GM23338 (cell line): ENCODE results near the gene JAK3. TPM values are rescaled to one million over a fixed set of nuclear protein-coding genes. Genes with fewer than 3 reads are reported as not detected.
A peak's percentile ranks its signal among the peaks of the same experiment; 100 is the strongest.

Experiments
- ATAC-seq: fragments of 200-7000 bp; cut with Tn5 transposase; 3 replicates; pipeline ENCODE4 v1.9.1; 2020
- DNase-seq: peaks from one replicate; pipeline ENCODE4 v3.0.0-alpha.2; 2015; ENCODE audit warnings: low spot score
- H2AFZ ChIP-seq: fragments of 200-600 bp; sonication (generic); 2 replicates; pipeline ENCODE4 v1.8.0; 2016; ENCODE audit warnings: antibody characterized with exemption, mild to moderate bottlenecking, moderate library complexity
- H3F3A ChIP-seq: fragments of 200-600 bp; sonication (generic); replicated peaks from 2 replicates; pipeline ENCODE4 v1.8.0; 2017; ENCODE audit warnings: antibody characterized with exemption, mixed run types, low read depth
- H3K27ac ChIP-seq: fragments of 200-600 bp; sonication (generic); 2 replicates; pipeline ENCODE4 v1.6.1; 2016; ENCODE audit warnings: low read depth
- H3K27me3 ChIP-seq: fragments of 200-600 bp; sonication (generic); 2 replicates; pipeline ENCODE4 v1.8.0; 2016; ENCODE audit warnings: mild to moderate bottlenecking, mixed run types, moderate library complexity; ENCODE audit not compliant: insufficient read depth
- H3K36me3 ChIP-seq: fragments of 200-600 bp; sonication (generic); 2 replicates; pipeline ENCODE4 v1.8.0; 2016; ENCODE audit warnings: mild to moderate bottlenecking; ENCODE audit not compliant: insufficient read depth
- H3K4me1 ChIP-seq: fragments of 200-600 bp; sonication (generic); 2 replicates; pipeline ENCODE4 v1.8.0; 2016; ENCODE audit warnings: mild to moderate bottlenecking, moderate library complexity; ENCODE audit not compliant: insufficient read depth
- H3K4me2 ChIP-seq: fragments of 200-600 bp; sonication (generic); 2 replicates; pipeline ENCODE4 v1.7.1; 2017; ENCODE audit warnings: mixed run types
- H3K4me3 ChIP-seq: fragments of 200-600 bp; sonication (generic); 2 replicates; pipeline ENCODE4 v1.6.1; 2016; ENCODE audit warnings: mixed run types
- H3K79me2 ChIP-seq: fragments of 200-600 bp; sonication (generic); replicated peaks from 2 replicates; pipeline ENCODE4 v1.8.0; 2017; ENCODE audit warnings: mild to moderate bottlenecking; ENCODE audit not compliant: insufficient read depth
- H3K9me2 ChIP-seq: fragments of 200-600 bp; sonication (generic); 2 replicates; pipeline ENCODE4 v1.8.0; 2017; ENCODE audit not compliant: insufficient read depth
- H4K20me1 ChIP-seq: fragments of 200-600 bp; sonication (generic); replicated peaks from 2 replicates; pipeline ENCODE4 v1.8.0; 2017; ENCODE audit warnings: mild to moderate bottlenecking; ENCODE audit not compliant: insufficient read depth
- H3K27ac Mint-ChIP-seq: 2 replicates; pipeline ENCODE4 v1.8.0; 2020; ENCODE audit warnings: inconsistent platforms, mild to moderate bottlenecking, moderate library complexity, mixed read lengths
- H3K27me3 Mint-ChIP-seq: 3 replicates; pipeline ENCODE4 v1.8.0; 2022; ENCODE audit warnings: low read depth, mild to moderate bottlenecking, moderate library complexity, mixed read lengths, inconsistent platforms; ENCODE audit not compliant: insufficient read depth, poor library complexity
- H3K36me3 Mint-ChIP-seq: 3 replicates; pipeline ENCODE4 v1.8.0; 2021; ENCODE audit warnings: low read depth, mild to moderate bottlenecking, inconsistent platforms, moderate library complexity, mixed read lengths
- H3K4me1 Mint-ChIP-seq: 3 replicates; pipeline ENCODE4 v1.8.0; 2020; ENCODE audit warnings: mild to moderate bottlenecking, inconsistent platforms, mixed read lengths
- H3K4me3 Mint-ChIP-seq: 3 replicates; pipeline ENCODE4 v1.8.0; 2021; ENCODE audit warnings: moderate library complexity, mild to moderate bottlenecking, inconsistent platforms, mixed read lengths
- H3K9me3 Mint-ChIP-seq: 3 replicates; pipeline ENCODE4 v1.8.0; 2020; ENCODE audit warnings: moderate library complexity, mild to moderate bottlenecking, inconsistent platforms, mixed read lengths
- CREB1 ChIP-seq: fragments of 250-450 bp; sonication (Bioruptor Pico); IDR thresholded peaks from 2 replicates; pipeline ENCODE4 v1.5.0; 2020; ENCODE audit warnings: low read depth, mild to moderate bottlenecking, moderate library complexity
- CTCF ChIP-seq, 2 experiments: fragments of 200-600 bp in 1 of 2; sonication (generic) in 1 of 2; conservative IDR thresholded peaks; 2 replicates each; pipeline versions ENCODE4 v1.5.1 to v1.6.1; 2016 to 2017; ENCODE audit warnings: antibody characterized with exemption in 2 of 2, low read depth in 2 of 2, mild to moderate bottlenecking in 2 of 2, moderate library complexity in 1 of 2
- ETS1 ChIP-seq: IDR thresholded peaks from 2 replicates; pipeline ENCODE4 v1.6.1; 2016; ENCODE audit warnings: antibody characterized with exemption
- EZH2 ChIP-seq: fragments of 200-600 bp; sonication (generic); IDR thresholded peaks from one replicate; pipeline ENCODE4 v1.8.0; 2017; ENCODE audit warnings: antibody characterized with exemption, mild to moderate bottlenecking, low read depth; ENCODE audit not compliant: unreplicated experiment
- EZH2phosphoT487 ChIP-seq: fragments of 200-600 bp; sonication (generic); IDR thresholded peaks from one replicate; pipeline ENCODE4 v1.8.1; 2018; ENCODE audit warnings: antibody characterized with exemption; ENCODE audit not compliant: unreplicated experiment
- JUNB ChIP-seq: IDR thresholded peaks from one replicate; pipeline ENCODE4 v1.6.1; 2016; ENCODE audit warnings: antibody characterized with exemption; ENCODE audit not compliant: unreplicated experiment
- NANOG ChIP-seq: IDR thresholded peaks from 2 replicates; pipeline ENCODE4 v1.6.1; 2016; ENCODE audit warnings: antibody characterized with exemption, borderline replicate concordance
- POLR2AphosphoS5 ChIP-seq: IDR thresholded peaks from 2 replicates; pipeline ENCODE4 v1.6.1; 2016; ENCODE audit warnings: antibody characterized with exemption, low read depth
- STAT1 ChIP-seq: IDR thresholded peaks from one replicate; pipeline ENCODE4 v1.6.1; 2016; ENCODE audit warnings: antibody characterized with exemption; ENCODE audit not compliant: unreplicated experiment
- ZNF114 ChIP-seq: fragments of 250-450 bp; sonication (Bioruptor Pico); IDR thresholded peaks from 2 replicates; pipeline ENCODE4 v1.5.0; 2020; ENCODE audit warnings: mild to moderate bottlenecking, moderate library complexity
- ZNF331 ChIP-seq: fragments of 250-450 bp; sonication (Bioruptor Pico); IDR thresholded peaks from 2 replicates; pipeline ENCODE4 v1.5.0; 2020; ENCODE audit warnings: low read depth, mild to moderate bottlenecking, moderate library complexity
- ZNF462 ChIP-seq: fragments of 250-450 bp; sonication (Bioruptor Pico); IDR thresholded peaks from 2 replicates; pipeline ENCODE4 v1.5.0; 2020; ENCODE audit warnings: mild to moderate bottlenecking, moderate library complexity
- polyA plus RNA-seq: library from polyadenylated mRNA; unstranded; fragments of >200 nt; fragmentation: Nextera tagmentation; extraction: Ambion mirVana; gene quantifications from 2 replicates; pipeline ENCODE4 v1.2.1, GENCODE V29; 2016
- total RNA-seq: library from RNA; depleted of rRNA; stranded (reverse); fragments of >200 nt; shearing (Covaris generic); gene quantifications from 2 replicates; pipeline ENCODE4 v1.2.3, GENCODE V29; 2014
- TF ChIP-seq, protein P1 (sequence below): IDR thresholded peaks from one replicate; pipeline ENCODE4 v1.6.1; 2018; ENCODE audit warnings: antibody characterized with exemption; ENCODE audit not compliant: unreplicated experiment

The JAK3 gene
- total and polyA plus RNA-seq, 2 experiments from 2014 or later, result 2.9 to 5.4 TPM

DNA sequence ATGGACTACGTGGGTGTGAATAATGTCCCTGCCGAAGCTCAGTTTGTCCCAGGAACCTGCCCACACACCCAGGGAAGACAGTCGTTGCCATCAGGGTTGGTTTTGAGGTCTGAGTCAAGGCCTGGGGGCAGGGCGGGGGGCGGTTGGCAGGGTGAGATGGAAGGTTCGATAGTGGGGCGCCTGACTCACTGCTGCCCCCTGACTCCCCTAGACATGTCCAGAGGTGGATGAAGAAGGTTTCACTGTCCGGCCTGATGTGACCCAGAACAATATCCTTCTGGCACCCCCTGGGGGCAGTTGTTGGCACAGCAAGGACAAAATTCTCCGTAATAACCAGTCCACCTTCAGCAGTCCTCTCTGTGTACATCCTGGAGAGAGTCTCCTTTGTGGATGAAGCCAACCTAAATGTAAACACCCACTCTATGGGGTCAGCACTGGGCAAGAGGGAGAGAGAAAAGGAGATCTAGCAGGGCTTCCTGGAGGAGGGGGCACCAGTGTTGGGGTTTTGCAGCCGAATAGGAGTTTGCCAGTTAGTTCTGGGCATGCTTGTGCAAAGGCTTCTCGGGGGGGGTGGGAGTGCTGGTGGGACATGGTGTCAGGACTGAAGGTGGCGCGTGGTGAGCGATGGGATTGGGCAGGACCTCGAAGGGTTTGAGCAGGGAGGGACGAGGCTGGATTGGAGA, 72.4 kb downstream of the JAK3 start:
- no peaks in the 10 kb centered on the region for H3K9me3 Mint-ChIP-seq
- Histone ChIP-seq H4K20me1 (no peaks in the 10 kb centered on the region), H3K9me2 (no peaks in the 10 kb centered on the region), H3K36me3 (no peaks in the 10 kb centered on the region), H3F3A (0 out of 2 replicates have a peak, but pooled peaks cover 5% of the 10 kb centered on the region), H3K4me2 (no peak overlapping the region), H3K4me3 (no peak overlapping the region), H2AFZ (no peak overlapping the region), H3K79me2 (no peaks in the 10 kb centered on the region), H3K4me1 (no peaks in the 10 kb centered on the region), H3K27ac (no peak overlapping the region), H3K27me3 (no peaks in the 10 kb centered on the region)
- H3K4me3 Mint-ChIP-seq, result no peak overlapping the region
- peak; percentile 11 for ATAC-seq
- peaks cover 6% of the 10 kb centered on the region; the same call in 2 of the 3 replicates for H3K36me3 Mint-ChIP-seq
- TF ChIP-seq STAT1, result no peak
- peak; percentile 78 for TF ChIP-seq ZNF462
- TF ChIP-seq, protein P1, sequence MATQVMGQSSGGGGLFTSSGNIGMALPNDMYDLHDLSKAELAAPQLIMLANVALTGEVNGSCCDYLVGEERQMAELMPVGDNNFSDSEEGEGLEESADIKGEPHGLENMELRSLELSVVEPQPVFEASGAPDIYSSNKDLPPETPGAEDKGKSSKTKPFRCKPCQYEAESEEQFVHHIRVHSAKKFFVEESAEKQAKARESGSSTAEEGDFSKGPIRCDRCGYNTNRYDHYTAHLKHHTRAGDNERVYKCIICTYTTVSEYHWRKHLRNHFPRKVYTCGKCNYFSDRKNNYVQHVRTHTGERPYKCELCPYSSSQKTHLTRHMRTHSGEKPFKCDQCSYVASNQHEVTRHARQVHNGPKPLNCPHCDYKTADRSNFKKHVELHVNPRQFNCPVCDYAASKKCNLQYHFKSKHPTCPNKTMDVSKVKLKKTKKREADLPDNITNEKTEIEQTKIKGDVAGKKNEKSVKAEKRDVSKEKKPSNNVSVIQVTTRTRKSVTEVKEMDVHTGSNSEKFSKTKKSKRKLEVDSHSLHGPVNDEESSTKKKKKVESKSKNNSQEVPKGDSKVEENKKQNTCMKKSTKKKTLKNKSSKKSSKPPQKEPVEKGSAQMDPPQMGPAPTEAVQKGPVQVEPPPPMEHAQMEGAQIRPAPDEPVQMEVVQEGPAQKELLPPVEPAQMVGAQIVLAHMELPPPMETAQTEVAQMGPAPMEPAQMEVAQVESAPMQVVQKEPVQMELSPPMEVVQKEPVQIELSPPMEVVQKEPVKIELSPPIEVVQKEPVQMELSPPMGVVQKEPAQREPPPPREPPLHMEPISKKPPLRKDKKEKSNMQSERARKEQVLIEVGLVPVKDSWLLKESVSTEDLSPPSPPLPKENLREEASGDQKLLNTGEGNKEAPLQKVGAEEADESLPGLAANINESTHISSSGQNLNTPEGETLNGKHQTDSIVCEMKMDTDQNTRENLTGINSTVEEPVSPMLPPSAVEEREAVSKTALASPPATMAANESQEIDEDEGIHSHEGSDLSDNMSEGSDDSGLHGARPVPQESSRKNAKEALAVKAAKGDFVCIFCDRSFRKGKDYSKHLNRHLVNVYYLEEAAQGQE, result no peak
- no peak for TF ChIP-seq EZH2phosphoT487
- TF ChIP-seq EZH2, result no peak
- peak; percentile 81 to 84 for TF ChIP-seq CTCF (conservative IDR thresholded peaks at IDR 0.05; ENCODE audit: low read depth in 2 of 2)
- TF ChIP-seq NANOG, result no peak
- no peak for TF ChIP-seq JUNB
- TF ChIP-seq ETS1, result no peak
- TF ChIP-seq ZNF114 (CRISPR knock-in tag), result no peak
- TF ChIP-seq ZNF331 (CRISPR knock-in tag), result no peak
- TF ChIP-seq POLR2AphosphoS5, result no peak
- no peak for TF ChIP-seq CREB1 (CRISPR knock-in tag)
- no peak overlapping the region for H3K27ac Mint-ChIP-seq
- peak; percentile 85 for DNase-seq
- H3K27me3 Mint-ChIP-seq, result peaks cover 16% of the 10 kb centered on the region
- H3K4me1 Mint-ChIP-seq, result peaks cover 5% of the 10 kb centered on the region
